Measurements from ENCODE around the gene PSMB2. TPM values are rescaled to one million over a fixed set of nuclear protein-coding genes. Genes with fewer than 3 reads are reported as not detected.

Gene PSMB2
- total and polyA plus RNA-seq, 4 donors, result 27.7 to 38.3 (median 36.1) TPM

GRCh38 chr1:35668506-35668905 lies 27.2 kb upstream of the PSMB2 start:
- no peak for ATAC-seq (ENCODE audit: low FRiP score)
- H3K27me3 ChIP-seq (ENCODE audit: control insufficient read depth in 1 of 2, insufficient read depth in 2 of 2, low read length in 1 of 2), result no peaks in the 10 kb centered on the region

GRCh38 chr1:35666916-35667315 lies 25.6 kb upstream of the PSMB2 start:
- WGBS, 2 donors, result 34 to 50% methylated on average over 1 of the region's 1 CpG
- Histone ChIP-seq H3K4me1 (ENCODE audit: control insufficient read depth in 1 of 2, insufficient read depth in 2 of 2, low read length in 2 of 2) (no peaks in the 10 kb centered on the region), H3K27me3 (ENCODE audit: control insufficient read depth in 1 of 2, insufficient read depth in 2 of 2, low read length in 1 of 2) (no peaks in the 10 kb centered on the region), H3K9me3 (ENCODE audit: control insufficient read depth, low read length) (no peaks in the 10 kb centered on the region), H3K4me3 (ENCODE audit: low read length in 2 of 2) (no peak overlapping the region), H3K36me3 (ENCODE audit: control insufficient read depth in 1 of 2, insufficient read depth in 2 of 2, low read length in 1 of 2) (no peaks in the 10 kb centered on the region), H3K27ac (ENCODE audit: low read depth in 1 of 2, low read length in 2 of 2) (no peak overlapping the region)
- intact Hi-C loops (cut with DNase I), result no loop called here
- DNase-seq (no peak), ATAC-seq (ENCODE audit: low FRiP score) (no peak)

More at GRCh38 chr1:35668506-35668905, 27.2 kb upstream of the PSMB2 start:
- intact Hi-C loops (cut with DNase I), result no loop called here
- Histone ChIP-seq H3K4me1 (ENCODE audit: control insufficient read depth in 1 of 2, insufficient read depth in 2 of 2, low read length in 2 of 2) (no peaks in the 10 kb centered on the region), H3K27ac (ENCODE audit: low read depth in 1 of 2, low read length in 2 of 2) (no peak overlapping the region), H3K9me3 (ENCODE audit: control insufficient read depth, low read length) (no peaks in the 10 kb centered on the region), H3K36me3 (ENCODE audit: control insufficient read depth in 1 of 2, insufficient read depth in 2 of 2, low read length in 1 of 2) (no peaks in the 10 kb centered on the region), H3K4me3 (ENCODE audit: low read length in 2 of 2) (no peak overlapping the region)
- DNase-seq, result no peak
- 75 to 76% methylated on average over 5 of the region's 5 CpGs for WGBS, 2 donors

GRCh38 chr1:35666216-35666615 lies 24.9 kb upstream of the PSMB2 start:
- no peak overlapping the region for H3K4me3 ChIP-seq (ENCODE audit: low read length in 2 of 2)
- no peaks in the 10 kb centered on the region for H3K36me3 ChIP-seq (ENCODE audit: control insufficient read depth in 1 of 2, insufficient read depth in 2 of 2, low read length in 1 of 2)
- H3K27ac ChIP-seq (ENCODE audit: low read depth in 1 of 2, low read length in 2 of 2), result no peak overlapping the region
- no peaks in the 10 kb centered on the region for H3K9me3 ChIP-seq (ENCODE audit: control insufficient read depth, low read length)
- ATAC-seq (ENCODE audit: low FRiP score) (no peak), DNase-seq (no peak)
- H3K4me1 ChIP-seq (ENCODE audit: control insufficient read depth in 1 of 2, insufficient read depth in 2 of 2, low read length in 2 of 2), result no peaks in the 10 kb centered on the region
- 79 to 81% methylated on average over 2 of the region's 2 CpGs for WGBS, 2 donors
- intact Hi-C loops (cut with DNase I), result no loop called here
- no peaks in the 10 kb centered on the region for H3K27me3 ChIP-seq (ENCODE audit: control insufficient read depth in 1 of 2, insufficient read depth in 2 of 2, low read length in 1 of 2)

GRCh38 chr1:35663434-35663833 lies 22.1 kb upstream of the PSMB2 start:
- Histone ChIP-seq H3K4me3 (ENCODE audit: low read length in 2 of 2) (no peak overlapping the region), H3K36me3 (ENCODE audit: control insufficient read depth in 1 of 2, insufficient read depth in 2 of 2, low read length in 1 of 2) (no peaks in the 10 kb centered on the region), H3K9me3 (ENCODE audit: control insufficient read depth, low read length) (no peaks in the 10 kb centered on the region), H3K27ac (ENCODE audit: low read depth in 1 of 2, low read length in 2 of 2) (no peak overlapping the region), H3K4me1 (ENCODE audit: control insufficient read depth in 1 of 2, insufficient read depth in 2 of 2, low read length in 2 of 2) (no peaks in the 10 kb centered on the region), H3K27me3 (ENCODE audit: control insufficient read depth in 1 of 2, insufficient read depth in 2 of 2, low read length in 1 of 2) (no peaks in the 10 kb centered on the region)
- WGBS, 2 donors, result 81 to 84% methylated on average over 9 of the region's 9 CpGs
- ATAC-seq (ENCODE audit: low FRiP score), result no peak
- intact Hi-C loops (cut with DNase I), result no loop called here
- no peak for DNase-seq

GRCh38 chr1:35661474-35661795 lies 20.1 kb upstream of the PSMB2 start:
- 90 to 92% methylated on average over 2 of the region's 2 CpGs for WGBS, 2 donors
- no peaks in the 10 kb centered on the region for H3K9me3 ChIP-seq (ENCODE audit: control insufficient read depth, low read length)
- no peak overlapping the region for H3K4me3 ChIP-seq (ENCODE audit: low read length in 2 of 2)
- H3K36me3 ChIP-seq (ENCODE audit: control insufficient read depth in 1 of 2, insufficient read depth in 2 of 2, low read length in 1 of 2), result no peaks in the 10 kb centered on the region
- intact Hi-C loops (cut with DNase I), result no loop called here
- no peak overlapping the region for H3K27ac ChIP-seq (ENCODE audit: low read depth in 1 of 2, low read length in 2 of 2)
- H3K27me3 ChIP-seq (ENCODE audit: control insufficient read depth in 1 of 2, insufficient read depth in 2 of 2, low read length in 1 of 2), result no peaks in the 10 kb centered on the region
- DNase-seq, result no peak
- H3K4me1 ChIP-seq (ENCODE audit: control insufficient read depth in 1 of 2, insufficient read depth in 2 of 2, low read length in 2 of 2), result no peaks in the 10 kb centered on the region
- ATAC-seq (ENCODE audit: low FRiP score), result no peak

GRCh38 chr1:35660581-35661473 lies 19.5 kb upstream of the PSMB2 start:
- no peak for DNase-seq

GRCh38 chr1:35659589-35659988 lies 18.3 kb upstream of the PSMB2 start:
- Histone ChIP-seq H3K27me3 (ENCODE audit: control insufficient read depth in 1 of 2, insufficient read depth in 2 of 2, low read length in 1 of 2) (no peaks in the 10 kb centered on the region), H3K36me3 (ENCODE audit: control insufficient read depth in 1 of 2, insufficient read depth in 2 of 2, low read length in 1 of 2) (no peaks in the 10 kb centered on the region), H3K4me3 (ENCODE audit: low read length in 2 of 2) (no peak overlapping the region), H3K9me3 (ENCODE audit: control insufficient read depth, low read length) (no peaks in the 10 kb centered on the region), H3K4me1 (ENCODE audit: control insufficient read depth in 1 of 2, insufficient read depth in 2 of 2, low read length in 2 of 2) (no peaks in the 10 kb centered on the region), H3K27ac (ENCODE audit: low read depth in 1 of 2, low read length in 2 of 2) (no peak overlapping the region)
- 31 to 39% methylated on average over 6 of the region's 6 CpGs for WGBS, 2 donors
- intact Hi-C loops (cut with DNase I), result no loop called here
- ATAC-seq (ENCODE audit: low FRiP score) (no peak), DNase-seq (no peak)

More at GRCh38 chr1:35660581-35661473, 19.5 kb upstream of the PSMB2 start:
- no peak overlapping the region for H3K4me3 ChIP-seq (ENCODE audit: low read length in 2 of 2)
- WGBS, 2 donors, result 44 to 50% methylated on average over 5 of the region's 5 CpGs
- intact Hi-C loops (cut with DNase I), result no loop called here
- no peak overlapping the region for H3K27ac ChIP-seq (ENCODE audit: low read depth in 1 of 2, low read length in 2 of 2)
- H3K4me1 ChIP-seq (ENCODE audit: control insufficient read depth in 1 of 2, insufficient read depth in 2 of 2, low read length in 2 of 2), result no peaks in the 10 kb centered on the region
- no peaks in the 10 kb centered on the region for H3K27me3 ChIP-seq (ENCODE audit: control insufficient read depth in 1 of 2, insufficient read depth in 2 of 2, low read length in 1 of 2)
- H3K9me3 ChIP-seq (ENCODE audit: control insufficient read depth, low read length), result no peaks in the 10 kb centered on the region
- H3K36me3 ChIP-seq (ENCODE audit: control insufficient read depth in 1 of 2, insufficient read depth in 2 of 2, low read length in 1 of 2), result no peaks in the 10 kb centered on the region
- ATAC-seq (ENCODE audit: low FRiP score), result no peak

- no peaks in the 10 kb centered on the region for H3K9me3 ChIP-seq (ENCODE audit: control insufficient read depth, low read length)
- no peaks in the 10 kb centered on the region for H3K4me1 ChIP-seq (ENCODE audit: control insufficient read depth in 1 of 2, insufficient read depth in 2 of 2, low read length in 2 of 2)
- H3K27ac ChIP-seq (ENCODE audit: low read depth in 1 of 2, low read length in 2 of 2), result no peak overlapping the region
- WGBS, 2 donors, result 46 to 52% methylated on average over 2 of the region's 2 CpGs
- H3K4me3 ChIP-seq (ENCODE audit: low read length in 2 of 2), result no peak overlapping the region
- intact Hi-C loops (cut with DNase I), result no loop called here
- H3K27me3 ChIP-seq (ENCODE audit: control insufficient read depth in 1 of 2, insufficient read depth in 2 of 2, low read length in 1 of 2), result no peaks in the 10 kb centered on the region
- DNase-seq (no peak), ATAC-seq (ENCODE audit: low FRiP score) (no peak)
- H3K36me3 ChIP-seq (ENCODE audit: control insufficient read depth in 1 of 2, insufficient read depth in 2 of 2, low read length in 1 of 2), result no peaks in the 10 kb centered on the region
Measured at GRCh38 chr1:35657851-35658250, 16.5 kb upstream of the PSMB2 start.

- no peak for DNase-seq
- Histone ChIP-seq H3K27ac (ENCODE audit: low read depth in 1 of 2, low read length in 2 of 2) (no peak overlapping the region), H3K36me3 (ENCODE audit: control insufficient read depth in 1 of 2, insufficient read depth in 2 of 2, low read length in 1 of 2) (no peaks in the 10 kb centered on the region), H3K9me3 (ENCODE audit: control insufficient read depth, low read length) (no peaks in the 10 kb centered on the region), H3K4me1 (ENCODE audit: control insufficient read depth in 1 of 2, insufficient read depth in 2 of 2, low read length in 2 of 2) (no peaks in the 10 kb centered on the region), H3K27me3 (ENCODE audit: control insufficient read depth in 1 of 2, insufficient read depth in 2 of 2, low read length in 1 of 2) (no peaks in the 10 kb centered on the region), H3K4me3 (ENCODE audit: low read length in 2 of 2) (no peak overlapping the region)
- ATAC-seq (ENCODE audit: low FRiP score), result no peak
- 77% methylated on average over 4 of the region's 4 CpGs for WGBS, 2 donors
- intact Hi-C loops (cut with DNase I), result no loop called here
Measured at GRCh38 chr1:35656863-35657232, 15.5 kb upstream of the PSMB2 start.

All from aorta (tissue), 5 donors.